SU-DHL-6 (cell line): ENCODE measurements around the gene PPT2.

Experiments
- H2AFZ ChIP-seq: fragments of 200-600 bp; sonication (generic); 2 replicates; pipeline ENCODE4 v1.6.1; 2014; ENCODE audit warnings: low read depth, mild to moderate bottlenecking, moderate library complexity, mixed read lengths, antibody characterized with exemption, low read length; ENCODE audit not compliant: severe bottlenecking
- H3F3A ChIP-seq: fragments of 200-600 bp; shearing (Covaris generic); 2 replicates; pipeline ENCODE4 v1.6.0; 2016; ENCODE audit warnings: antibody characterized with exemption, mild to moderate bottlenecking; ENCODE audit not compliant: insufficient read depth
- H3K27ac ChIP-seq: fragments of 200-600 bp; sonication (generic); 2 replicates; pipeline ENCODE4 v1.5.1; 2016; ENCODE audit warnings: low read depth, mild to moderate bottlenecking, low read length, moderate library complexity, mixed read lengths
- H3K27me3 ChIP-seq: fragments of 200-600 bp; sonication (generic), shearing (Covaris generic); 2 replicates; pipeline ENCODE4 v1.6.0; 2014; ENCODE audit warnings: mild to moderate bottlenecking, low read length
- H3K36me3 ChIP-seq: fragments of 200-600 bp; sonication (generic); 2 replicates; pipeline ENCODE4 v1.6.1; 2014; ENCODE audit warnings: mild to moderate bottlenecking, low read length, mixed read lengths
- H3K4me2 ChIP-seq: fragments of 300-600, 200-600 bp; shearing (Covaris generic), sonication (generic); 2 replicates; pipeline ENCODE4 v1.6.0; 2014; ENCODE audit warnings: low read length, low read depth, mild to moderate bottlenecking; ENCODE audit not compliant: poor library complexity, severe bottlenecking
- H3K4me3 ChIP-seq: fragments of 200-600 bp; sonication (generic); 2 replicates; pipeline ENCODE4 v1.5.1; 2014; ENCODE audit warnings: antibody characterized with exemption, low read length, mild to moderate bottlenecking, mixed read lengths; ENCODE audit not compliant: insufficient read depth, poor library complexity, severe bottlenecking
- H3K79me2 ChIP-seq: fragments of 200-600 bp; sonication (generic); 2 replicates; pipeline ENCODE4 v1.6.1; 2014; ENCODE audit warnings: mild to moderate bottlenecking, low read length, moderate library complexity; ENCODE audit not compliant: insufficient read depth
- H3K9ac ChIP-seq: fragments of 200-600 bp; sonication (generic); 2 replicates; pipeline ENCODE4 v1.7.0; 2014; ENCODE audit warnings: mild to moderate bottlenecking, low read length
- H3K9me2 ChIP-seq: fragments of 200-600 bp; sonication (generic); replicated peaks from 2 replicates; pipeline ENCODE4 v1.6.1; 2014; ENCODE audit warnings: low read length; ENCODE audit not compliant: insufficient read depth
- H3K9me3 ChIP-seq: fragments of 200-600 bp; sonication (generic); 2 replicates; pipeline ENCODE4 v1.6.1; 2014; ENCODE audit warnings: low read length, mixed read lengths; ENCODE audit not compliant: insufficient read depth
- H4K20me1 ChIP-seq: fragments of 200-600 bp; sonication (generic); 2 replicates; pipeline ENCODE4 v1.6.1; 2014; ENCODE audit warnings: low read depth, mild to moderate bottlenecking, antibody characterized with exemption, low read length, moderate library complexity, mixed read lengths
- EZH2phosphoT487 ChIP-seq: fragments of 200-600 bp; sonication (generic), shearing (Covaris generic); conservative IDR thresholded peaks from 2 replicates; pipeline ENCODE4 v1.6.1; 2018; ENCODE audit warnings: mild to moderate bottlenecking, antibody characterized with exemption, low read length, moderate library complexity, mixed read lengths
- TF ChIP-seq, protein P1 (sequence below): fragments of 200-600 bp; sonication (generic); IDR thresholded peaks from one replicate; pipeline ENCODE4 v1.5.1; 2017; ENCODE audit warnings: antibody characterized with exemption, mild to moderate bottlenecking, low read length, moderate library complexity; ENCODE audit not compliant: insufficient read depth, poor library complexity, severe bottlenecking

Gene PPT2

DNA sequence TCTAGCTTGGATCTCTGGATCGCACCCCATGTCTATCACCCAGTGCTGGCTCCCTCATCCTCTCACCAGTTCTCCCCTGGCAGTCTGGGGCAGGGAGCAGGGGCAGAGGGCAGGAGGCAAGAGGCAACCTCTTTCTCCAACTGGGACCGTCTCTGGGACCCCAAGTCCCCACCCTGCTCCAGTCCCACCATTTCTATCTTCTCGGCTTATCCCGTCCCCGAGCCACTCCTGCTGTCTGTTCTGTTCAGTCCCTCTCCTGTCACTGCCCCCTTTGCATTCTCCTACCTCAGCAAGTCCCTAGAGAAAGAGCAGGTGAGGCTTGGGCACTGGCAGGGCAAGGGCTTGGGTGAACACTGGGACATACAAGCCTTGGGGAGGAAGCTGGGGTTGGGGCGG, 44.2 kb upstream of the PPT2 start:
- H3F3A ChIP-seq, result no peaks in the 10 kb centered on the region
- no peak overlapping the region for H2AFZ ChIP-seq
- H3K27me3 ChIP-seq, result no peaks in the 10 kb centered on the region
- no peak overlapping the region for H3K4me3 ChIP-seq
- H4K20me1 ChIP-seq, result no peaks in the 10 kb centered on the region
- H3K79me2 ChIP-seq, result no peaks in the 10 kb centered on the region
- TF ChIP-seq EZH2phosphoT487, result no peak
- TF ChIP-seq, protein P1, sequence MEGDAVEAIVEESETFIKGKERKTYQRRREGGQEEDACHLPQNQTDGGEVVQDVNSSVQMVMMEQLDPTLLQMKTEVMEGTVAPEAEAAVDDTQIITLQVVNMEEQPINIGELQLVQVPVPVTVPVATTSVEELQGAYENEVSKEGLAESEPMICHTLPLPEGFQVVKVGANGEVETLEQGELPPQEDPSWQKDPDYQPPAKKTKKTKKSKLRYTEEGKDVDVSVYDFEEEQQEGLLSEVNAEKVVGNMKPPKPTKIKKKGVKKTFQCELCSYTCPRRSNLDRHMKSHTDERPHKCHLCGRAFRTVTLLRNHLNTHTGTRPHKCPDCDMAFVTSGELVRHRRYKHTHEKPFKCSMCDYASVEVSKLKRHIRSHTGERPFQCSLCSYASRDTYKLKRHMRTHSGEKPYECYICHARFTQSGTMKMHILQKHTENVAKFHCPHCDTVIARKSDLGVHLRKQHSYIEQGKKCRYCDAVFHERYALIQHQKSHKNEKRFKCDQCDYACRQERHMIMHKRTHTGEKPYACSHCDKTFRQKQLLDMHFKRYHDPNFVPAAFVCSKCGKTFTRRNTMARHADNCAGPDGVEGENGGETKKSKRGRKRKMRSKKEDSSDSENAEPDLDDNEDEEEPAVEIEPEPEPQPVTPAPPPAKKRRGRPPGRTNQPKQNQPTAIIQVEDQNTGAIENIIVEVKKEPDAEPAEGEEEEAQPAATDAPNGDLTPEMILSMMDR, result no peak
- no peak overlapping the region for H3K4me2 ChIP-seq
- no peaks in the 10 kb centered on the region for H3K9me2 ChIP-seq
- no peak overlapping the region for H3K27ac ChIP-seq
- H3K36me3 ChIP-seq, result no peaks in the 10 kb centered on the region
- no peaks in the 10 kb centered on the region for H3K9me3 ChIP-seq
- no peak overlapping the region for H3K9ac ChIP-seq

DNA sequence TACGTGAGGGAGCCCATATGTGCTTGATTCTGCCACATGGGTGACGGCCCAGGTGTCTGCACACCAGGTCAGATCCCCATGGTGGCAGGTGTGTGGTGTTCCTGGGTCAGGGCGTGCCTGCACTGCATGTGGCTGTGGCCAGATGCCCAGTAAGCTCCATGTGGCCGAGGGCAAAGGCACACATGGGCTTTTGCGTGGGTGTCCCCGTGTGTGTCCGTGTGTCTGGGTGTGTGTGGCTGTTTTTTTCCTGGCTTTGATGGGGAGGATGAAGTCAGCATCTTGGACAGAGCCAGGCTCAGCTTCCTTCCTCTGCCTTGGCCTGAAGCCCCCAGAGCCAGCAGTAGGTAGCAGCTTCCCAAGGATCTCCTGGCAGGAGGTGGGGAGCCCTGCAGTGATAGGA, 43.3 kb upstream of the PPT2 start:
- Histone ChIP-seq H3K27me3 (no peaks in the 10 kb centered on the region), H3K27ac (no peak overlapping the region), H3K79me2 (no peaks in the 10 kb centered on the region), H2AFZ (no peak overlapping the region), H3K4me3 (no peak overlapping the region), H3K36me3 (no peaks in the 10 kb centered on the region), H3F3A (no peaks in the 10 kb centered on the region), H4K20me1 (no peaks in the 10 kb centered on the region), H3K4me2 (no peak overlapping the region), H3K9me3 (no peaks in the 10 kb centered on the region), H3K9ac (no peak overlapping the region), H3K9me2 (no peaks in the 10 kb centered on the region)
- TF ChIP-seq EZH2phosphoT487, result no peak
- TF ChIP-seq, protein P1, result no peak

DNA sequence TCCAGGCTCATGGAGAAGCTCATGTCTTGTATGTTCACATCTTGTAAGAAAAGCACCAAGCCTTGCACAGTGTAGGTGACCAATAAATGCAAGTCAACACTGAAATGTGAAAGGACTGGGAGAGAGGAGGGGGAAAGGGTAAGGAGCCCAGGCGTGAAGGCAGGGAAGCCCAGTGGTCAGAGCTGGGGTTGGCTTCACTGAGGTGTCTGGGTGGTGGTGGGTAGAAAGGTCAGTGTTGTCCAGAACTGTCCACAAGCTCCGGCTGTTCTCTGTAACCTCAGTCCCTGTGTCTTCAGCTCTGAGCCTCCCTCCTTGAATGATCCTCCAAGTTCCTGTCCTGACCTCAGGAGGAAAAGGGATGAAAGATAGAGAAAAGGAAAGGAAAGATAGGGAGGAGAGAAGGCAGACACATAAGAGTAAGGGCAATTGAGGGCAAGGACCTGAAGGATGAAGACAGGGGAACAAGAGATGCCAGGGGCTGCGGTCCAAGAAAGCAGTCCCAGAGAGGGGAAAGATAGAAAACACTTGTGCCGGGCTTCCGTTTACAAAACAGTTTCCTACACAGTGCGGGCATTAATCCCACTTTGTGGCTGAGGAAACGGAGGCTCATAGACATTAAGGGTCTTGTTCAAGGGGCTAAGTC, 42.4 kb upstream of the PPT2 start:
- no peaks in the 10 kb centered on the region for H3K36me3 ChIP-seq
- no peaks in the 10 kb centered on the region for H3F3A ChIP-seq
- no peaks in the 10 kb centered on the region for H3K27me3 ChIP-seq
- H3K4me3 ChIP-seq, result no peak overlapping the region
- no peaks in the 10 kb centered on the region for H3K9me2 ChIP-seq
- no peaks in the 10 kb centered on the region for H4K20me1 ChIP-seq
- no peak overlapping the region for H3K9ac ChIP-seq
- H3K4me2 ChIP-seq, result no peak overlapping the region
- no peak overlapping the region for H2AFZ ChIP-seq
- H3K79me2 ChIP-seq, result no peaks in the 10 kb centered on the region
- H3K9me3 ChIP-seq, result no peaks in the 10 kb centered on the region
- TF ChIP-seq, protein P1, result no peak
- no peak for TF ChIP-seq EZH2phosphoT487
- no peak overlapping the region for H3K27ac ChIP-seq
